Osteoblast (primary cell): Measurements from ENCODE around the gene DTNB. TPM values are rescaled to one million over a fixed set of nuclear protein-coding genes. Genes with fewer than 3 reads are reported as not detected.
"Not testable (repeated sequence)": the region's sequence is repeated elsewhere in the genome, so short reads cannot be mapped to it uniquely, and the experiment has no call there.

Source experiments
- DNase-seq: peaks from one replicate; pipeline ENCODE4 v3.0.0; 2011; ENCODE audit warnings: low spot score, mixed read lengths; ENCODE audit not compliant: insufficient read length; ENCODE audit errors: missing footprints
- H2AFZ ChIP-seq: 2 replicates; pipeline ENCODE4 v1.6.0; 2011; ENCODE audit warnings: mild to moderate bottlenecking, low read length
- H3K27ac ChIP-seq: 2 replicates; pipeline ENCODE4 v1.5.1; 2011; ENCODE audit warnings: mild to moderate bottlenecking, low read depth, low read length, moderate library complexity
- H3K27me3 ChIP-seq: 2 replicates; pipeline ENCODE4 v1.6.0; 2012; ENCODE audit warnings: mild to moderate bottlenecking, control low read depth, inconsistent platforms, low read length, moderate library complexity; ENCODE audit not compliant: insufficient read depth
- H3K36me3 ChIP-seq: 2 replicates; pipeline ENCODE4 v1.5.1; 2011; ENCODE audit warnings: mild to moderate bottlenecking, low read length, control low read depth, moderate library complexity; ENCODE audit not compliant: insufficient read depth
- H3K4me1 ChIP-seq: 2 replicates; pipeline ENCODE4 v1.5.1; 2011; ENCODE audit warnings: mild to moderate bottlenecking, low read length, control low read depth, moderate library complexity; ENCODE audit not compliant: insufficient read depth
- H3K4me2 ChIP-seq: 2 replicates; pipeline ENCODE4 v1.6.0; 2011; ENCODE audit warnings: mild to moderate bottlenecking, low read length; ENCODE audit not compliant: insufficient read depth
- H3K4me3 ChIP-seq: fragments of 200-600 bp; sonication (generic); 3 replicates; pipeline ENCODE4 v1.5.1; 2012; ENCODE audit warnings: mild to moderate bottlenecking, low read length, inconsistent platforms; ENCODE audit not compliant: insufficient read depth
- H3K79me2 ChIP-seq: 2 replicates; pipeline ENCODE4 v1.6.0; 2012; ENCODE audit warnings: mild to moderate bottlenecking, low read length, control low read depth, inconsistent platforms; ENCODE audit not compliant: insufficient read depth
- H3K9me3 ChIP-seq: 2 replicates; pipeline ENCODE4 v1.5.1; 2011; ENCODE audit warnings: low read depth, low read length, control low read depth
- H4K20me1 ChIP-seq: 2 replicates; pipeline ENCODE4 v1.6.0; 2012; ENCODE audit warnings: mild to moderate bottlenecking, low read length, control low read depth; ENCODE audit not compliant: insufficient read depth
- total RNA-seq: library from RNA; depleted of rRNA; stranded (reverse); fragments of >200 nt; gene quantifications from 2 replicates; pipeline ENCODE4 v1.2.3, GENCODE V29; 2012
- TF ChIP-seq, protein P1 (sequence below): IDR thresholded peaks from 2 replicates; pipeline ENCODE4 v1.5.1; 2011; ENCODE audit warnings: mild to moderate bottlenecking, low read depth, low read length, moderate library complexity; ENCODE audit errors: extremely low read depth

The DTNB gene
- total RNA-seq, 1 donor: 9.8 TPM

DNA sequence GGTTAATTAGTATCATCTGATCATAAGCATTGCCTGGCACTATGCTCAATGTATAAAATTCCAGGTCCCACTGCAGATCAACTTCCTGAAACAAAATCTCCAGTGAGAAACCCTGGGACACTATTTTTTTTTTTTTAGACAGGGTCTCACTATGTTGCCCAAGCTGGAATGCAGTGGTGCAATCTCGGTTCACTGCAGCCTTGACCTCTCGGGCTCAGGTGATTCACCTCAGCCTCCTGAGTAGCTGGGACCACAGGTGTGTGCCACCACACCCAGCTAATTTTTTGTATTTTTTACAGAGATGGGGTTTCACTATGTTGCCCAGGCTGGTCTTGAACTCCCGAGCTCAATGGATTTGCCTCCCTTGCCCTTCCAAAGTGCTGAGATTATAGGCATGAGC is 31.1 kb downstream of the DTNB start:
- no peaks in the 10 kb centered on the region for H3K27me3 ChIP-seq
- no peak overlapping the region for H3K27ac ChIP-seq
- H3K4me2 ChIP-seq: no peak overlapping the region
- no peak overlapping the region for H3K4me3 ChIP-seq
- no peaks in the 10 kb centered on the region for H4K20me1 ChIP-seq
- DNase-seq: no peak
- H3K36me3 ChIP-seq: no peaks in the 10 kb centered on the region
- H3K79me2 ChIP-seq: no peaks in the 10 kb centered on the region
- no peak overlapping the region for H2AFZ ChIP-seq
- TF ChIP-seq, protein P1, sequence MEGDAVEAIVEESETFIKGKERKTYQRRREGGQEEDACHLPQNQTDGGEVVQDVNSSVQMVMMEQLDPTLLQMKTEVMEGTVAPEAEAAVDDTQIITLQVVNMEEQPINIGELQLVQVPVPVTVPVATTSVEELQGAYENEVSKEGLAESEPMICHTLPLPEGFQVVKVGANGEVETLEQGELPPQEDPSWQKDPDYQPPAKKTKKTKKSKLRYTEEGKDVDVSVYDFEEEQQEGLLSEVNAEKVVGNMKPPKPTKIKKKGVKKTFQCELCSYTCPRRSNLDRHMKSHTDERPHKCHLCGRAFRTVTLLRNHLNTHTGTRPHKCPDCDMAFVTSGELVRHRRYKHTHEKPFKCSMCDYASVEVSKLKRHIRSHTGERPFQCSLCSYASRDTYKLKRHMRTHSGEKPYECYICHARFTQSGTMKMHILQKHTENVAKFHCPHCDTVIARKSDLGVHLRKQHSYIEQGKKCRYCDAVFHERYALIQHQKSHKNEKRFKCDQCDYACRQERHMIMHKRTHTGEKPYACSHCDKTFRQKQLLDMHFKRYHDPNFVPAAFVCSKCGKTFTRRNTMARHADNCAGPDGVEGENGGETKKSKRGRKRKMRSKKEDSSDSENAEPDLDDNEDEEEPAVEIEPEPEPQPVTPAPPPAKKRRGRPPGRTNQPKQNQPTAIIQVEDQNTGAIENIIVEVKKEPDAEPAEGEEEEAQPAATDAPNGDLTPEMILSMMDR: no peak
- H3K4me1 ChIP-seq: no peaks in the 10 kb centered on the region
- no peaks in the 10 kb centered on the region for H3K9me3 ChIP-seq

DNA sequence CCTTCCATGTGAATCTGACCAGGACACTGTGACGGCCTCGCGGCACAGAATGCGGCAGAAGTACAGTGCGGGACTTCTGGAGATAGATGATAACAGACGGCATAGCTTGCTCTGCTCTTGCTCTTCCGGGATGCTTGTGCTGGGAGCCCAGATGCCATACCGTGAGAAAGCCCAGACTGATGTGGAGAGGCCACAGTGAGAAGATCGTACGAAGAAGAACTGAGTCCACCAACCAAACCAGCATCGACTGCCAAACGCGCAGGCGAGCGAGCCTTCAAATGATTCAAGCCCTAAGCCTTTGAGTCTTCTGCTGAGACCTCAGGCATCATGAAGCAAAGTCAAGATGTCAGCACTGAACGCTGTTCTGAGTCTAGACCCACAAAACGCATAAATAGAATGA is 33.7 kb downstream of the DTNB start:
- Histone ChIP-seq H4K20me1 (no peaks in the 10 kb centered on the region), H2AFZ (no peak overlapping the region), H3K4me1 (no peaks in the 10 kb centered on the region), H3K36me3 (no peaks in the 10 kb centered on the region), H3K4me2 (no peak overlapping the region), H3K27ac (no peak overlapping the region), H3K4me3 (no peak overlapping the region), H3K9me3 (no peaks in the 10 kb centered on the region), H3K79me2 (no peaks in the 10 kb centered on the region), H3K27me3 (no peaks in the 10 kb centered on the region)
- TF ChIP-seq, protein P1: no peak
- DNase-seq: no peak

GRCh38 chr2:25639131-25639530 is 34.2 kb downstream of the DTNB start:
- no peak overlapping the region for H3K27ac ChIP-seq
- TF ChIP-seq, protein P1: no peak
- H3K27me3 ChIP-seq: no peaks in the 10 kb centered on the region
- no peaks in the 10 kb centered on the region for H3K4me1 ChIP-seq
- no peak overlapping the region for H3K4me2 ChIP-seq
- no peaks in the 10 kb centered on the region for H3K9me3 ChIP-seq
- no peak overlapping the region for H3K4me3 ChIP-seq
- no peaks in the 10 kb centered on the region for H3K36me3 ChIP-seq
- no peak overlapping the region for H2AFZ ChIP-seq
- H4K20me1 ChIP-seq: no peaks in the 10 kb centered on the region
- DNase-seq: no peak
- no peaks in the 10 kb centered on the region for H3K79me2 ChIP-seq

DNA sequence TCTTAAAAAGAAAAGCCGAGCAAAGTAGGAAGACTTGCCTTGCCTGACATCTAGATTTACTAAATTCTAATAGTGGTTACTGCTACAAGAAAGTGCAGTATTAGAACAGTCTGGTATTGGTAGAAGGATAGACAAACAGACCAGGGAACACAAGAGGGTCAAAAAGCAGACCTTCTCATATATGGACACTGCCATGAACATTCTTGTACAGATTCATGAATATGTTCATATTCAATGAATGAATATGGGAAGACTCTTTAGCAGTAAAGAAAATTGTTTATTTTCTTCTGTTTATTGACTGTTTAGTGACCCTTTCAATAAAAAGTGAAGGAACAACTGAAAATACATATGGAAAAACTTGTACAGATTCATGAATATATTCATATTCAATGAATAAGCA is 37.6 kb downstream of the DTNB start:
- H3K36me3 ChIP-seq: no peaks in the 10 kb centered on the region
- no peak overlapping the region for H2AFZ ChIP-seq
- no peaks in the 10 kb centered on the region for H3K9me3 ChIP-seq
- no peak overlapping the region for H3K27ac ChIP-seq
- H3K79me2 ChIP-seq: no peaks in the 10 kb centered on the region
- no peaks in the 10 kb centered on the region for H3K27me3 ChIP-seq
- no peak for DNase-seq
- TF ChIP-seq, protein P1: no peak
- H3K4me1 ChIP-seq: no peaks in the 10 kb centered on the region
- H3K4me2 ChIP-seq: no peak overlapping the region
- H3K4me3 ChIP-seq: no peak overlapping the region
- no peaks in the 10 kb centered on the region for H4K20me1 ChIP-seq

DNA sequence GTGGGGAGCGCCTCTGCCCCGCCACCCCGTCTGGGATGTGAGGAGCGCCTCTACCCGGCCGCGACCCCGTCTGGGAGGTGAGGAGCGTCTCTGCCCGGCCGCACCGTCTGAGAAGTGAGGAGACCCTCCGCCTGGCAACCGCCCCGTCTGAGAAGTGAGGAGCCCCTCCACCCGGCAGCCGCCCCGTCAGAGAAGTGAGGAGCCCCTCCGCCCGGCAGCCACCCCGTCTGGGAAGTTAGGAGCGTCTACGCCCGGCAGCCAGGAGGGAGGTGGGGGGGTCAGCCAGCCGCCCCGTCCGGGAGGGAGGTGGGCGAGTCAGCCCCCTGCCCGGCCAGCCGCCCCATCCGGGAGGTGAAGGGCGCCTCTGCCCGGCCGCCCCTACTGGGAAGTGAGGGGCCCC is 39.6 kb downstream of the DTNB start:
- not testable (repeated sequence) for H3K4me1 ChIP-seq, H3K79me2 ChIP-seq, DNase-seq, H3K27ac ChIP-seq, H4K20me1 ChIP-seq, H3K4me3 ChIP-seq, H3K27me3 ChIP-seq, H3K36me3 ChIP-seq, H3K9me3 ChIP-seq, H3K4me2 ChIP-seq, H2AFZ ChIP-seq
